Kidney (tissue), 14 donors: Measurements from ENCODE around the gene ITPK1. TPM values are rescaled to one million over a fixed set of nuclear protein-coding genes. Genes with fewer than 3 reads are reported as not detected.

Experiments used
- DNase-seq, 5 donors: peaks; one replicate each; pipeline ENCODE4 v3.0.0-alpha.2; 2013 to 2020
- FAIRE-seq: peaks from 2 replicates; lab custom pipeline; 2012; peaks lifted over from hg19 to GRCh38; lab: Jason Lieb, UNC
- H3K27ac ChIP-seq, 2 donors: one replicate each; pipeline ENCODE4 v1.7.0; 2013; ENCODE audit warnings: low read depth in 2 of 2, low read length in 2 of 2, inconsistent platforms in 1 of 2
- H3K27me3 ChIP-seq: one replicate; pipeline ENCODE4 v1.7.1; 2013; ENCODE audit warnings: low read length, inconsistent platforms; ENCODE audit not compliant: control insufficient read depth, insufficient read depth
- H3K36me3 ChIP-seq, 3 donors: one replicate each; pipeline versions ENCODE4 v1.7.0 to v1.7.1; 2013; ENCODE audit warnings: low read length in 3 of 3, control low read depth in 1 of 3, inconsistent platforms in 1 of 3; ENCODE audit not compliant: insufficient read depth in 3 of 3, control insufficient read depth in 2 of 3
- H3K4me1 ChIP-seq, 3 donors: one replicate each; pipeline versions ENCODE4 v1.7.0 to v1.7.1; 2013; ENCODE audit warnings: low read length in 3 of 3, inconsistent platforms in 1 of 3, low read depth in 1 of 3; ENCODE audit not compliant: control insufficient read depth in 2 of 3, insufficient read depth in 2 of 3
- H3K4me3 ChIP-seq, 3 donors: one replicate each; pipeline versions ENCODE4 v1.7.0 to v1.8.1; 2013; ENCODE audit warnings: low read length in 3 of 3, control low read depth in 1 of 3, inconsistent platforms in 1 of 3
- H3K9ac ChIP-seq, 3 donors: one replicate each; pipeline versions ENCODE4 v1.7.0 to v1.7.1; 2013; ENCODE audit warnings: low read length in 3 of 3, control low read depth in 1 of 3, inconsistent platforms in 1 of 3
- H3K9me3 ChIP-seq, 3 donors: one replicate each; pipeline versions ENCODE4 v1.7.0 to v1.7.1; 2013; ENCODE audit warnings: low read length in 3 of 3, control low read depth in 1 of 3, inconsistent platforms in 1 of 3; ENCODE audit not compliant: control insufficient read depth in 2 of 3, insufficient read depth in 1 of 3
- intact Hi-C: fragments of 100-400 bp; cut with DNase I; formaldehyde crosslinking; loops from one replicate; pipeline ENCODE4 v1.11.1; 2022
- polyA plus RNA-seq: library from polyadenylated mRNA; stranded (reverse); fragments of 350-450 nt; fragmentation: Illumina TruSeq; extraction: RNeasy Lipid Tissue Mini Kit (QIAGEN cat#74804); gene quantifications from one replicate; pipeline ENCODE4 v1.2.3, GENCODE V29; 2014; ENCODE audit warnings: low read depth, low replicate concordance; ENCODE audit not compliant: insufficient read depth
- total RNA-seq: library from RNA; stranded (reverse); fragmentation: NEBNext Ultra II Directional; extraction: Animal tissue kit (Norgen Biotek cat#: 25700); gene quantifications from one replicate; pipeline ENCODE4 v1.2.1, GENCODE V29; 2021
- TF ChIP-seq, protein P1 (sequence below): IDR thresholded peaks from 3 replicates; pipeline ENCODE4 v1.5.1; 2012; ENCODE audit warnings: mild to moderate bottlenecking, moderate library complexity, borderline replicate concordance; ENCODE audit not compliant: insufficient read depth; ENCODE audit errors: extremely low read depth
- donor health status: control.
- donor health status: control.
- donor health status: control.
- donor health status: control.
- donor health status: control.
- donor health status: DM: yes; HTN: yes; CAD: no.
- donor health status: Normal renal cell carcinoma (clear cell type).

ITPK1 gene
- total and polyA plus RNA-seq, 2 donors from 2014 or later, result 43.6 to 92.0 TPM

DNA sequence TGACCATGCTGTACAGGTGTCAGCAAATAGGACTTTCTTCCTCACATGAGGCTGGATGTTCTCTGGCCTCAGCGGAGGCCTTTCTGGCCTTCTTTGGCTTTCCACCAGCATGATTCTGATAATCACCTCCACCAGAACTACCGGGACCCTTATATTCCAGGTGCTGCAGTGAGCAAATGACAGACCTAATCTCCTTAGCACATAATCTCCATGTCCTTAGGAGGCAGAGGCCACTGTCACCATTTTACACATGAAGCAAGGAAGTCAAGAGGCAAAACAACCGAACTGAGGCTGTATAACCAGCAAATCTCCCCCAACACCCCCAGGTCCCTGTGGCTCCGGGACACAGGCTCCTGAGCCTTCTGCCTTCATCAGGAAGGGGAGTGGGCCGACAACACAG lies 91.2 kb downstream of the ITPK1 start:
- FAIRE-seq, result no peak

DNA sequence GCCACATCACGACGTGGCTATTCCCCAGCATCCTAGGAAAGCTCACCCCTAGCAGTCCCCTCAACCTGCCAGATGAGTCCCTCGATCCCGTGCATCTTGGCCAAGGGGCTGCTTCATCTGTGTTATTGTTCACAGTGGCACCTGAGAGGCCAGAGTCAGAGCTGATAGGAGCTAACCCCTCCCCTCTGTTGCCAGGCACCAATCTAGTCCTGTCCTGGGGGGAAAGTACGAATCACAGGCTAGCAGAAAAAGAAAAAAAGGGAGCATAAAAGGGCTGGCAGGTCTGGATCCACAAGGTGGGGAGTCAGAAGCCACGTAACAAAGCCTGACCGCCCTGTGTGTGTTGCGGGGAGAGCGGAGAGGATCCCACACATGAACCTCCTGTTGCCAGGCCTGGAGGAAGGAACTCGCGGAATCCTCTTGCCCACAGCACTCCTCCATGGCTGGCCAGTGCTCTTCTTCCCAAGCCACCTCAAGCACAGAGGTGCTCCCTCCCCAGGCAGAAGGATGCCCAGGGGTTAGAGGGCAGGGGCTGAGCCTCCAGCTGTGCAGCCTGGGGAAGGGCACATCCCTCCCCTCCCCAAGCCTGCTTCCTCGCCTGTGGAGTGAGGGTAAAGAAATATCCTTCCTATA lies 91.8 kb downstream of the ITPK1 start:
- H3K9me3 ChIP-seq, result no peaks in the 10 kb centered on the region
- TF ChIP-seq, protein P1, sequence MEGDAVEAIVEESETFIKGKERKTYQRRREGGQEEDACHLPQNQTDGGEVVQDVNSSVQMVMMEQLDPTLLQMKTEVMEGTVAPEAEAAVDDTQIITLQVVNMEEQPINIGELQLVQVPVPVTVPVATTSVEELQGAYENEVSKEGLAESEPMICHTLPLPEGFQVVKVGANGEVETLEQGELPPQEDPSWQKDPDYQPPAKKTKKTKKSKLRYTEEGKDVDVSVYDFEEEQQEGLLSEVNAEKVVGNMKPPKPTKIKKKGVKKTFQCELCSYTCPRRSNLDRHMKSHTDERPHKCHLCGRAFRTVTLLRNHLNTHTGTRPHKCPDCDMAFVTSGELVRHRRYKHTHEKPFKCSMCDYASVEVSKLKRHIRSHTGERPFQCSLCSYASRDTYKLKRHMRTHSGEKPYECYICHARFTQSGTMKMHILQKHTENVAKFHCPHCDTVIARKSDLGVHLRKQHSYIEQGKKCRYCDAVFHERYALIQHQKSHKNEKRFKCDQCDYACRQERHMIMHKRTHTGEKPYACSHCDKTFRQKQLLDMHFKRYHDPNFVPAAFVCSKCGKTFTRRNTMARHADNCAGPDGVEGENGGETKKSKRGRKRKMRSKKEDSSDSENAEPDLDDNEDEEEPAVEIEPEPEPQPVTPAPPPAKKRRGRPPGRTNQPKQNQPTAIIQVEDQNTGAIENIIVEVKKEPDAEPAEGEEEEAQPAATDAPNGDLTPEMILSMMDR, result no peak
- H3K36me3 ChIP-seq, result no peaks in the 10 kb centered on the region
- no peak overlapping the region for H3K9ac ChIP-seq
- H3K27ac ChIP-seq, result no peak overlapping the region
- no peak for DNase-seq
- intact Hi-C loops, result no loop called here
- no peak for FAIRE-seq
- no peaks in the 10 kb centered on the region for H3K27me3 ChIP-seq
- peaks cover 0 to 16% (median 8%) of the 10 kb centered on the region in 3 donors for H3K4me1 ChIP-seq
- no peak overlapping the region for H3K4me3 ChIP-seq

More for the DNA sequence above, 91.2 kb downstream of the ITPK1 start:
- H3K27me3 ChIP-seq, result no peaks in the 10 kb centered on the region
- DNase-seq, result no peak
- H3K9ac ChIP-seq, result no peak overlapping the region
- H3K4me3 ChIP-seq, result no peak overlapping the region
- no peaks in the 10 kb centered on the region for H3K9me3 ChIP-seq
- no peak overlapping the region for H3K27ac ChIP-seq
- intact Hi-C loops, result no loop called here
- peaks cover 0 to 19% (median 9%) of the 10 kb centered on the region in 3 donors for H3K4me1 ChIP-seq
- TF ChIP-seq, protein P1, result no peak
- H3K36me3 ChIP-seq, result no peaks in the 10 kb centered on the region

DNA sequence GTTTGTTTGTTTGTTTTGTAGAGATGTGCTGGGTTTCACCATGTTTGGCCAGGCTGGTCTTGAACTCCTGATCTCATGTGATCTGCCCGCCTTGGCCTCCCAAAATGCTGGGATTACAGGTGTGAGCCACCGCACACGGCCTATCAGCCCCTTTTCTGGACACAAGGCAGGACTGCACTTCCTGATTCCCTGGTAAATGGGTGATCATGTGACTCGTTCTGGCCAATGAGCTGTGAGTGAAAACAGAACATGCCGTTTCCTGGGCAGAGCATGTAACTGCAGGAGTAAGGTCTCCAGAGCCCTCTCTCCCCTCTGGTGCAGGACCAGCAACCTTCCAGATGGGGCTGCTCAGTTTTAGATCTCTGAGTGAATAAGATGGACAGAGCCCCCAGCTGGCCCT lies 92.7 kb downstream of the ITPK1 start:
- Histone ChIP-seq H3K9me3 (no peaks in the 10 kb centered on the region), H3K4me3 (no peak overlapping the region), H3K4me1 (peaks cover 0 to 8% (median 2%) of the 10 kb centered on the region in 3 donors), H3K36me3 (no peaks in the 10 kb centered on the region), H3K27me3 (no peaks in the 10 kb centered on the region), H3K9ac (no peak overlapping the region), H3K27ac (no peak overlapping the region)
- DNase-seq (no peak), FAIRE-seq (no peak)
- intact Hi-C loops, result no loop called here
- TF ChIP-seq, protein P1, result no peak
